IMR-90 (cell line): ENCODE results near the gene MCTP1. TPM values are rescaled to one million over a fixed set of nuclear protein-coding genes. Genes with fewer than 3 reads are reported as not detected.

Experiments
- ATAC-seq: fragments of 200-7000 bp; cut with Tn5 transposase; 2 replicates; pipeline ENCODE4 v1.9.1; 2020; ENCODE audit warnings: low read depth, mild to moderate bottlenecking, moderate library complexity
- BruUV-seq: library from RNA; stranded (reverse); fragments of 400-500 nt; replicated peaks from 2 replicates; lab custom pipeline; 2021; lab: Mats Ljungman, UMichigan
- CTCF ChIA-PET: fragments of 300-600 bp; formaldehyde crosslinking; extraction: SDS; loops from one replicate; lab custom pipeline; 2021; ENCODE audit warnings: antibody characterized with exemption; lab: Yijun Ruan, JAX
- POLR2A ChIA-PET: fragments of 300-600 bp; sonication (Branson Sonifier 250); formaldehyde crosslinking; loops from one replicate; lab custom pipeline; 2022; ENCODE audit warnings: antibody characterized with exemption; ENCODE audit not compliant: unreplicated experiment; lab: Charles Lee
- DNase-seq: peaks from one replicate; pipeline ENCODE4 v3.0.0; 2013
- H2AFZ ChIP-seq: replicated peaks from 2 replicates; pipeline ENCODE3; 2013; ENCODE audit warnings: low read length, mild to moderate bottlenecking; ENCODE audit not compliant: poor library complexity
- H2AK5ac ChIP-seq: 2 replicates; pipeline ENCODE4 v1.6.1; 2013; ENCODE audit warnings: low read depth, low read length, inconsistent platforms
- H2AK9ac ChIP-seq: replicated peaks from 2 replicates; pipeline ENCODE3; 2013; ENCODE audit warnings: mild to moderate bottlenecking, low read depth, low read length, moderate library complexity; ENCODE audit not compliant: poor library complexity
- H2BK120ac ChIP-seq: 2 replicates; pipeline ENCODE4 v1.6.1; 2013; ENCODE audit warnings: low read depth, low read length, inconsistent platforms
- H2BK15ac ChIP-seq: 3 replicates; pipeline ENCODE4 v1.6.1; 2013; ENCODE audit warnings: low read depth, low read length, inconsistent platforms
- H2BK20ac ChIP-seq: 2 replicates; pipeline ENCODE4 v1.6.1; 2013; ENCODE audit warnings: low read depth, mild to moderate bottlenecking, inconsistent platforms, low read length, moderate library complexity
- H2BK5ac ChIP-seq: 2 replicates; pipeline ENCODE4 v1.6.1; 2013; ENCODE audit warnings: mild to moderate bottlenecking, low read depth, low read length, inconsistent platforms; ENCODE audit not compliant: poor library complexity, severe bottlenecking
- H3K14ac ChIP-seq: replicated peaks from 2 replicates; pipeline ENCODE4 v1.6.1; 2013; ENCODE audit warnings: low read depth, low read length, inconsistent platforms
- H3K18ac ChIP-seq: 2 replicates; pipeline ENCODE4 v1.6.1; 2013; ENCODE audit warnings: low read depth, low read length, control low read depth
- H3K23ac ChIP-seq: 2 replicates; pipeline ENCODE4 v1.6.1; 2013; ENCODE audit warnings: low read depth, low read length, inconsistent platforms
- H3K27ac ChIP-seq: 2 replicates; pipeline ENCODE4 v1.5.1; 2013; ENCODE audit warnings: mild to moderate bottlenecking, control low read depth, low read length; ENCODE audit not compliant: insufficient read depth
- H3K27me3 ChIP-seq: 2 replicates; pipeline ENCODE4 v1.6.1; 2013; ENCODE audit warnings: low read length; ENCODE audit not compliant: control insufficient read depth, insufficient read depth
- H3K36me3 ChIP-seq: 2 replicates; pipeline ENCODE4 v1.6.1; 2013; ENCODE audit warnings: low read length, mixed read lengths; ENCODE audit not compliant: control insufficient read depth, insufficient read depth
- H3K4ac ChIP-seq: 2 replicates; pipeline ENCODE4 v1.6.1; 2013; ENCODE audit warnings: low read depth, low read length, inconsistent platforms
- H3K4me1 ChIP-seq: 2 replicates; pipeline ENCODE4 v1.6.1; 2013; ENCODE audit warnings: low read length, mixed read lengths; ENCODE audit not compliant: control insufficient read depth, insufficient read depth
- H3K4me2 ChIP-seq: 2 replicates; pipeline ENCODE4 v1.6.1; 2013; ENCODE audit warnings: low read depth, mild to moderate bottlenecking, control low read depth, low read length, moderate library complexity
- H3K4me3 ChIP-seq: 2 replicates; pipeline ENCODE4 v1.5.1; 2013; ENCODE audit warnings: low read depth, mild to moderate bottlenecking, control low read depth, low read length, moderate library complexity; ENCODE audit not compliant: insufficient read depth
- H3K56ac ChIP-seq: 2 replicates; pipeline ENCODE4 v1.6.1; 2013; ENCODE audit warnings: low read length, inconsistent platforms; ENCODE audit not compliant: insufficient read depth; ENCODE audit errors: extremely low read depth
- H3K79me1 ChIP-seq, 2 experiments: 2 replicates each; pipeline ENCODE4 v1.6.1; 2013; ENCODE audit warnings: low read length in 2 of 2, inconsistent platforms in 1 of 2, low read depth in 1 of 2
- H3K9ac ChIP-seq: 2 replicates; pipeline ENCODE4 v1.6.1; 2013; ENCODE audit warnings: low read depth, low read length, control low read depth
- H3K9me1 ChIP-seq: 2 replicates; pipeline ENCODE4 v1.6.1; 2013; ENCODE audit warnings: low read length, inconsistent platforms; ENCODE audit not compliant: insufficient read depth
- H3K9me3 ChIP-seq: 2 replicates; pipeline ENCODE4 v1.6.1; 2013; ENCODE audit warnings: low read length; ENCODE audit not compliant: control insufficient read depth, insufficient read depth
- H4K20me1 ChIP-seq: 2 replicates; pipeline ENCODE4 v1.6.1; 2013; ENCODE audit warnings: low read length, inconsistent platforms; ENCODE audit not compliant: insufficient read depth
- H4K5ac ChIP-seq: 2 replicates; pipeline ENCODE4 v1.6.1; 2013; ENCODE audit warnings: mild to moderate bottlenecking, low read depth, low read length, control low read depth
- H4K8ac ChIP-seq, 2 experiments: 2 replicates each; pipeline ENCODE4 v1.6.1; 2013; ENCODE audit warnings: low read depth in 2 of 2, low read length in 2 of 2, control low read depth in 1 of 2, inconsistent platforms in 1 of 2
- H4K91ac ChIP-seq: 2 replicates; pipeline ENCODE4 v1.6.1; 2013; ENCODE audit warnings: low read depth, low read length, inconsistent platforms; ENCODE audit not compliant: insufficient read depth
- CHD1 ChIP-seq: IDR thresholded peaks from 2 replicates; pipeline ENCODE4 v1.6.1; 2012; ENCODE audit warnings: low read depth, low read length, improper control_type of control experiment
- FOS ChIP-seq: fragments of 150-350 bp; IDR thresholded peaks from 2 replicates; pipeline ENCODE4 v1.6.1; 2016; ENCODE audit warnings: low read depth, low read length
- MAFK ChIP-seq: IDR thresholded peaks from 2 replicates; pipeline ENCODE4 v1.6.1; 2012; ENCODE audit warnings: low read depth, low read length, improper control_type of control experiment
- MXI1 ChIP-seq: IDR thresholded peaks from 2 replicates; pipeline ENCODE4 v1.6.1; 2012; ENCODE audit warnings: low read depth, mild to moderate bottlenecking, low read length, moderate library complexity, borderline replicate concordance
- NFE2L2 ChIP-seq: fragments of 150-350 bp; IDR thresholded peaks from 2 replicates; pipeline ENCODE4 v1.6.1; 2016; ENCODE audit warnings: low read depth, mild to moderate bottlenecking, low read length
- SMC3 ChIP-seq: fragments of 150-350 bp; IDR thresholded peaks from 2 replicates; pipeline ENCODE4 v1.6.1; 2016; ENCODE audit warnings: low read depth, mild to moderate bottlenecking, antibody characterized with exemption, low read length, moderate library complexity
- WGBS, 2 experiments: methylation state at CpG; one replicate each; pipeline versions ENCODE4 v1.1.5 to v1.1.7; 2013; ENCODE audit warnings: missing lambda C conversion rate in 2 of 2; ENCODE audit not compliant: insufficient read length in 1 of 2; ENCODE audit errors: extremely low coverage in 2 of 2; 5-methylcytosine and 5-hydroxymethylcytosine counted together
- dilution Hi-C: fragments of 300-500 bp; cut with HindIII; formaldehyde crosslinking; loops from one replicate; pipeline ENCODE4 v1.14.3; 2018; ENCODE audit warnings: low sequenced_read_pairs; ENCODE audit not compliant: unreplicated experiment
- in situ Hi-C: fragments of 300-500 bp; cut with MboI; formaldehyde crosslinking; loops from 3 replicates; pipeline ENCODE4 v1.14.3; 2019; ENCODE audit warnings: low sequenced_read_pairs, inconsistent platforms, mixed read lengths
- intact Hi-C: fragments of 100-400 bp; cut with micrococcal nuclease; formaldehyde crosslinking; loops from 2 replicates; pipeline ENCODE4 v1.10.0; 2022
- polyA plus RNA-seq, 3 experiments: library from polyadenylated mRNA; depleted of rRNA; stranded (reverse); fragments of >200 nt; gene quantifications; 2 replicates each; pipeline ENCODE4 v1.2.3, GENCODE V29; 2012; ENCODE audit warnings: low replicate concordance in 1 of 3
- total RNA-seq: library from RNA; depleted of rRNA; stranded (reverse); fragments of >200 nt; gene quantifications from 2 replicates; pipeline ENCODE4 v1.2.3, GENCODE V29; 2012

The MCTP1 gene
- total and polyA plus RNA-seq, 2 of the 4 experiments (the other 2 are of a cell fraction): 0.21 TPM; not detected in 1

- Histone ChIP-seq H3K4me2 (no peak overlapping the region), H3K9ac (no peak overlapping the region), H3K4me1 (no peaks in the 10 kb centered on the region), H3K4me3 (no peak overlapping the region), H2AFZ (no peak overlapping the region), H2BK15ac (no peak overlapping the region), H2BK120ac (no peak overlapping the region), H4K8ac (no peak overlapping the region), H3K79me1 (no peaks in the 10 kb centered on the region), H4K91ac (no peak overlapping the region), H3K56ac (no peak overlapping the region), H2AK9ac (no peak overlapping the region), H3K27me3 (no peaks in the 10 kb centered on the region), H3K23ac (no peak overlapping the region), H2BK20ac (no peak overlapping the region), H3K27ac (no peak overlapping the region), H3K18ac (no peak overlapping the region), H4K20me1 (no peaks in the 10 kb centered on the region), H3K4ac (no peak overlapping the region), H2AK5ac (no peak overlapping the region), H3K14ac (no peak overlapping the region), H2BK5ac (no peak overlapping the region), H3K9me3 (no peaks in the 10 kb centered on the region), H4K5ac (no peak overlapping the region), H3K9me1 (no peaks in the 10 kb centered on the region), H3K36me3 (no peaks in the 10 kb centered on the region)
- TF ChIP-seq FOS (no peak), MXI1 (no peak), CHD1 (no peak), MAFK (no peak), NFE2L2 (no peak), SMC3 (no peak)
- intact Hi-C loops: no loop called here
- DNase-seq (no peak), ATAC-seq (no peak)
- in situ Hi-C loops: no loop called here
- no TSS peak for BruUV-seq
- 60% methylated on average over 1 of the region's 2 CpGs; no CpG with 5 or more reads in 1 of the 2 experiments for WGBS, 2 experiments
- dilution Hi-C loops: no loop called here
- POLR2A ChIA-PET: no interaction called here
- CTCF ChIA-PET: no interaction called here
Measured at GRCh38 chr5:94945656-94946055, 339.2 kb downstream of the MCTP1 start.
